T-helper 2 cell treated with Interferon-gamma antibody and Interleukin-4, amounts not matched to agents 100 ng/mL and 5 ng/mL, for 36 hours (primary cell): Measurements from ENCODE around the gene MCTP1. TPM values are rescaled to one million over a fixed set of nuclear protein-coding genes. Genes with fewer than 3 reads are reported as not detected.
"Not testable (repeated sequence)": the region's sequence is repeated elsewhere in the genome, so short reads cannot be mapped to it uniquely, and the experiment has no call there.

Experiments used
- intact Hi-C: fragments of 100-400 bp; cut with micrococcal nuclease; formaldehyde crosslinking; loops from one replicate; pipeline ENCODE4 v1.15.1; 2023
- total RNA-seq: library from RNA; stranded (reverse); gene quantifications from 2 replicates; pipeline ENCODE4 v1.2.3, GENCODE V29; 2022

The MCTP1 gene
- total RNA-seq, 1 donor from 2014 or later: not detected

DNA sequence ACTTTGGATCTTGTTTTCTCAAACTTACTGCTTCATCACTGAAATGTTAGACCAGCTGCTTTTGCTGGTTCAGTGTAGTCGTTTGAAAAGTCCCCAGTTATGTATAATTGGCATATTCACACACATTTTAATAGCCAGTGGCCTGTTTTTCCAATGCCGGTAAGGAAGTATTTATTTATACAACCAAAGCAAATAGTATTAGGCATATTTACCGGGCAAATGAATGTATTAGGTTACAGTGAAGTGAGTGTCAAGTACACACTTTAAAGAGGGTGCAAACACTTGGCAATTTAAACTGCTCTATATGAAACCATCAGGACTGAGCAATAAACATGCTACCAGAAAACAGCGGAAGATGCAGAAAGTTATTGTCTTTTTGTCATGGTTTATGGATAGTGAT, 242.9 kb downstream of the MCTP1 start:
- intact Hi-C loops: no loop called here

DNA sequence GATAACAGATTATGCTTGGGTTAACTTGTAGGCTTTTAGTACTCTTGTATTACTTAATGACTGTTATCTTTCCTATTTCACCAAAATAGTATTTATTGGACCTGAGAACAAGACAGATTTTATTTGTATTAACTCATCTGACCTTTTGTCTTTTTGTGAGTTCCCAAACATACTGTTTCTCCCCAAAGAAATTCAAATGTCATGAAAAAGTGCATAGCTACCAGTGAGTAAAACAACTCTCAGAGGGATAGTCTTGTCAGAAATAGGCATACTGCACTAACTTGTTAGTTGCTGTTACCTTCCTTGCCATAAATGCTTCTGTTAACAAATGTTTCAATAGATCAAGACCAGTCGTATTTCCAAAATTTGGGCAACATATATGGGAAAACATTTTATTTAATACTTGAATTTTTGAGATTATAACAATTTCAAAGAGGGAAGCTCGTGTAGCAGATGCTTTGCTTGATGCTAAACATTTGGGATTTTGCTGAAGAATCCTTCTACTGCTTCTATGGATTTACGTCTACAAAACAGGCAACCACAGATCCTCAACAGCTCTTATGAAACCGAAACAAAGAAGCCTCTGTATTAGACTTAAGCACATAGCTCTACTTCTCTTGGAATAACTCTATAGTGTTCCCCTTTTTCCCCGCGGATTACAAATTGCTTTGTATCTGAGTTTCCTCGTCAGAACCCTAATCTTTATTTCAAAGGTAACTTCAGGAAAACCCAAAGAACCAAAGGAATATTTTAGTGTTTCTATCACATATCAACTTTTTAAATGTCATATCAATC, 248.8 kb downstream of the MCTP1 start:
- intact Hi-C loops: no loop called here

GRCh38 chr5:95032801-95033200, 252.1 kb downstream of the MCTP1 start:
- intact Hi-C loops: no loop called here

GRCh38 chr5:95029569-95030366, 255.1 kb downstream of the MCTP1 start:
- intact Hi-C loops: no loop called here

GRCh38 chr5:95027775-95028174, 257.1 kb downstream of the MCTP1 start:
- intact Hi-C loops: no loop called here

DNA sequence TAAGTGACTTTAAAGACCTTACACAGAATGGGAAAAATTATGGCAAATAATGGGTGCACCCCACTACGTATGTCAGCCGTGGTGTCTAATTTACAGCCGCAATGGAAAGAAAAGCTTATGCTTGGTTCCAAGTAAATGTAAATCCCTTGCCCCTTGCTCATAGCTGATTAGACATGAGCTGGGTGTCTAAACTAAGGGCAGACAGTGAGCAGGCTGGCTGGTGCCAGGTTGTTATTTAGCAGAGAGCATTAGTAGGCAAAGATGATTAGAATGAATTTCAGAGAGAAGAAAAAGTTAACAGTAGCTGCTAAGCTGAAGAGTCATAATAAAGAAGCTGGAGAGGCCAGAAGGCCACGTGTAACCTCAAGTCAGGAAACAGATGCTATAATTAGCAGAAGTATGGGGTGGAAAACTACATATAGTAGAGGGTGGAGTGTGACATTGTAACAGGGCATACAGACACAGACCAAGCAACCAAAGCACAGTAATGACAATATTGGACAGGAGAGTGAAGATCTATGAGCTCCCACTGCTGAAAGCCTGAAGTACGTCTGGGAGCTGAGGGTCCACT, 257.7 kb downstream of the MCTP1 start:
- intact Hi-C loops: no loop called here

DNA sequence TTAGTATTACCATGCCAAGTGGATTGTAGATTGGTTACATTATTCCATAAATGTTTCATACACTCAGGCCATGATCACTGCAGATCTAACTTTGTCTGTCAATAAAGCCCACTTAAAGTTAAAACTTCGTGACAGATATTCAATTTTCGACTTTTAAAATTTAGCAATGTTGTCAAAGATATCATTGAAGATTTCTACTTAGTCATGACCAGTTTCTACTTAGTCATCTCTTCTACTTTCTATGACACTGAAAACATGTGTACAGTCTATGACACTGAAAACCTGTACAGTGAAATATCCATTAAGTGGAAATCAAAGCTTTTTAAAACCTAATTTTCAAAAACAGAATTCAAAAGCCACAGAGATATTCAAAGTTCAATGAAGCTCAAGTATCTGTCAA, 258.2 kb downstream of the MCTP1 start:
- intact Hi-C loops: no loop called here

DNA sequence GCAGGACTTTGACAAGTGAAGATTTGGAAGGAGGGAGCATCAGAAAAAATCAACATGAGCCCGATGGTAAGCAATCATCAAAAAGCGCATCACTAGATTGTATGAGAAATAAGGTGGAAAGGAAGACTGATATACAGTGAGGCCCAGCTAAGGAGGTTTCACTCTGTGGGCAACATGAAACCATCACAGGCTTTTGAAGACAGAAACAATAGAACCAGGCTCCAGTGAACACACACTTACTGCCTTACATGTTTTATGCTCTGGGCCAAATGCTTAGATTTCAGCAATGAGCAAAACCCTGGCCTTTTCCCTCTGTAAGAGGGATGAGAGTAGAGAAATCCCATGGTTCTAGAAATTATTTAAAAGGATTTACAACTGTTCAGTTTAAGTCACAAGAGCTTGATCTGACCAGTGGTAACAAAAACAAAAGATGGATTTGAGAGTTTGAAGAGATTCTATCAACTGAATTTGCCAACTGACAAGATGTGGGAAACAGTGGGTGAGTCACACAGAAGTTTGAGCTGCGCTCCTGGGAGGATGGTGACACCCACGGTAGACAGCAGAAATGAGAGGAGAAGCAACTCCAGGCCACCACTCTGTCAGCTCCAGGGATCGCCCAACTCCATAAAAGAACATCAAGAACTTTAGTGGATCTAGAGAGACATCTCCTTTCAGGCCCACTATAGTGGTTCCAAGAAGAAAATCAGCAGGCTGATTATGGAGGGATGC, 261.8 kb downstream of the MCTP1 start:
- intact Hi-C loops: no loop called here

- intact Hi-C loops: no loop called here
Observed at GRCh38 chr5:95020345-95020744, 264.5 kb downstream of the MCTP1 start.

DNA sequence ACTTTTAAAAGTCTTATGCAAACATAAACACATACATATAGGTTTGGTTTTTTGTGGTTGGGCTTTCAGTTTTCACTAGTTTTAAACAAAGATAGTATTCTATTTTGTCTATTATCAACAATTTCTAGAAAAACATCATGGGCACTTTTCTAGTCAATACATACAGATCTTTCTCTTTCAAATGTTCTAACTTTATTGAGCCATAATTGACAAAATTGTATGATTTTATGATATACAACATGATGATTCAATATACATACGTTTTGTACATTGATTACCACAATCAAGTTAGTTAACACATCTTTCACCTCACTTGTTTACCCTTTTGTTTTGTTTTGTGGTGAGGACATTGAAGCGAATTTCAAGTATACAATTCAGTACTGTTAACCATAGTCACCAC, 265.9 kb downstream of the MCTP1 start:
- intact Hi-C loops: no loop called here

GRCh38 chr5:95018511-95018910, 266.4 kb downstream of the MCTP1 start:
- intact Hi-C loops: no loop called here

DNA sequence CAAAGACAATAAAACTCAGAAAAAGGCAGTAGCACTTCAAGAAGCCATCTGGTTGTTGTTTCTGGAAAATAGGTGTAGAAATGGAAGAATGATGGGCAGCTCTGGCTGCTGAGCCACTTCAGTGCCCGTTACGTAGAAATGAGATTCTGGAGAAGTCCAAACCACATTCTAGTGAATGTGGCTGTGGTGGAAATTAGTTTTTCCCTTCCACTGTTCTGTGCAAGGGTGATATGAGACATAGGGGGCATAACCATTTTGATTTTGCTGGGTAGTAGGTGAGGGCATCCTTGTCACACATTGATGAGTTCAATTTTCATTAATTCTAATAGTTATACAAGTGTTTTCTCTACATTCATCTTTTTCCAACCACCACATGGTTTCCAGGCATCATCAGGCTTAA, 275.1 kb downstream of the MCTP1 start:
- intact Hi-C loops: no loop called here

- intact Hi-C loops: no loop called here
Observed at GRCh38 chr5:95007921-95008597, 276.8 kb downstream of the MCTP1 start.

GRCh38 chr5:95005811-95006210, 279.1 kb downstream of the MCTP1 start:
- intact Hi-C loops: no loop called here

GRCh38 chr5:94998670-94999069, 286.2 kb downstream of the MCTP1 start:
- intact Hi-C loops: no loop called here

DNA sequence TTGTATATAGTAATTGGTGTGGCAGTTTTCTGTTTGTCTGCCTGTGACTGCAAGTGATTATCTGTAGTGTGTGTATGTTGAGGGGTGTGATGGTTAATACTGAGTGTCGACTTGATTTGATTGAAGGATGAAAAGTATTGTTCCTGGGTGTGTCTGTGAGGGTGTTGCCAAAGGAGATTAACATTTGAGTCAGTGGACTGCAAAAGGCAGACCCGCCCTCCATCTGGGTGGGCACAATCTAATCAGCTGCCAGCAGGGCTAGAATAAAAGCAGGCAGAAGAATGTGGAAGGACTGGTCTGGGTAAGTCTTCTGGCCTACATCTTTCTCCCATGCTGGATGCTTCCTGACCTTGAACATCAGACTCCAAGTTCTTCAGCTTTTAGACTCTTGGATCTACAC, 290.4 kb downstream of the MCTP1 start:
- intact Hi-C loops: not testable (repeated sequence)

DNA sequence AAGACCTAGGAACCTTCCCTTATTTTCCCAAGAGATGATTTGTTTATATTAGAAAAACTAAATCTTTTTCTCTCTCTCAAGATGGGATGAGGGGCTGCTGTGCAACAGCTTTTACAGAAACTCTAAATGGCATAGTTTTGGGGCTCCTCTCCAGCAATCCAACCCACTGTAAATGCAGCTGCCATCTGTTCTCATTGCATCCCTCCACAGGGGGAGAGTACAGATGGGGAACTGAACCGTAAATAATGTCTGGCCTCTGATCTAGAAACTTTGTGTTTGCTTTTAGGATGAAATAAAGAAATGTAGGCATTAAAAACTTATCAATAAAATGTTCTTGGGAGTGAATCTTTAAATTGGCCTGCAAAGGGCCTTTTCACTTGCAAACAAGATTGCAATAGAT, 291.4 kb downstream of the MCTP1 start:
- intact Hi-C loops: no loop called here

DNA sequence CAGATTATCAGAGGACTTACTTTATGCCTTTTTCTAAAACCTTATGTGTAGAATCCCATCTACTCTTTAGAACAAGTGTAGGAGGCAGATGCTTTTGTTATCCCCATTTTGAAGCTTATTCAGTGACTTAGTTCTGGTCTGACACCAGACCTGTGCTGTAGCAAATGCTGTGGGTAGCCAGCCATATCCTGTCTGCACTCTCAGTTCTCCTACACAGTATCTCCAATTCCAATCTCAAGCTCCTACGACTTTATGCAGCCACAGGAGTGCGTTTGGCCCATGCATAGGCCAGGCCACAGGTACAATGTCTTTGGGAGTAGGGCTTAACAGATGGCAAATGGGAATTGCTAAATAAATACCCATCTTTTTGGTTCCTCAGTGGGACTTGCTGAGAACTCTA, 292.6 kb downstream of the MCTP1 start:
- intact Hi-C loops: no loop called here

GRCh38 chr5:94983861-94984535, 300.9 kb downstream of the MCTP1 start:
- intact Hi-C loops: no loop called here

DNA sequence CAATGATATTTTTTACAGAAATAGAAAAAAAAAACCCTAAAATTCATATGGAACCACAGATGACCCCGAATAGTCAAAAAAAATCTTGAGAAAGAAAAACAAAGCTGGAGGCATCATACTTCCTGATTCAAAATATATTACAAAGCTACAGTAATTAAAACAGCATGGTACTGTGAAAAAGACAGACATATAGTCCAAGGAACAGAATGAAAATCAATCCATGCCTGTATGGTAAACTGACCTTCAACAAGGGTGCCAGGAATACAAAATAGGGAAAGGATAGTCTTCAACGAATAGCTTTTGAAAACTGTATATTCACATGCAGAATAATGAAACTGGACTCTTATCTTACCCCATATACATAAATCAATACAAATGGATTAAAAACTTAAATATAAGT, 307.5 kb downstream of the MCTP1 start:
- intact Hi-C loops: no loop called here

GRCh38 chr5:94976853-94977252, 308.0 kb downstream of the MCTP1 start:
- intact Hi-C loops: no loop called here
